Stimulated activated CD8-positive, alpha-beta memory T cell treated with anti-CD3 and anti-CD28 coated beads, Interleukin-12 subunit alpha, Interleukin-12 subunit beta, amount 100 ng/mL, for 4 hours (primary cell): Measurements from ENCODE around the gene FRMD3.

Experiments
- DNase-seq: peaks from one replicate; pipeline ENCODE4 v3.0.0-alpha.2; 2020; ENCODE audit warnings: low read depth

Gene FRMD3

GRCh38 chr9:83235526-83235925 lies 302.7 kb downstream of the FRMD3 start:
- no peak for DNase-seq

GRCh38 chr9:83234541-83234940 lies 303.7 kb downstream of the FRMD3 start:
- DNase-seq = no peak

- no peak for DNase-seq
Observed at GRCh38 chr9:83233647-83234046, 304.6 kb downstream of the FRMD3 start.

GRCh38 chr9:83231039-83231438 lies 307.2 kb downstream of the FRMD3 start:
- DNase-seq = no peak

GRCh38 chr9:83220730-83221129 lies 317.5 kb downstream of the FRMD3 start:
- no peak for DNase-seq

- no peak for DNase-seq
Observed at GRCh38 chr9:83219924-83220438, 318.2 kb downstream of the FRMD3 start.

- DNase-seq = no peak
Observed at GRCh38 chr9:83219154-83219923, 318.9 kb downstream of the FRMD3 start.

GRCh38 chr9:83218411-83219090 lies 319.6 kb downstream of the FRMD3 start:
- DNase-seq = no peak

- DNase-seq = no peak
Observed at GRCh38 chr9:83209188-83209731, 328.9 kb downstream of the FRMD3 start.

- no peak for DNase-seq
Observed at GRCh38 chr9:83208065-83208850, 329.9 kb downstream of the FRMD3 start.

GRCh38 chr9:83204047-83204446 lies 334.2 kb downstream of the FRMD3 start:
- no peak for DNase-seq

GRCh38 chr9:83200531-83200930 lies 337.7 kb downstream of the FRMD3 start:
- DNase-seq = no peak

GRCh38 chr9:83199832-83200231 lies 338.4 kb downstream of the FRMD3 start:
- DNase-seq = no peak

- no peak for DNase-seq
Observed at GRCh38 chr9:83199240-83199639, 339.0 kb downstream of the FRMD3 start.

- DNase-seq = no peak
Observed at GRCh38 chr9:83198371-83198770, 339.8 kb downstream of the FRMD3 start.

GRCh38 chr9:83197591-83197990 lies 340.6 kb downstream of the FRMD3 start:
- DNase-seq = no peak

GRCh38 chr9:83196946-83197345 lies 341.3 kb downstream of the FRMD3 start:
- no peak for DNase-seq
